HFFc6 (cell line): ENCODE results near the gene HIVEP2. TPM values are rescaled to one million over a fixed set of nuclear protein-coding genes. Genes with fewer than 3 reads are reported as not detected.

Source experiments
- DNase-seq: peaks from one replicate; pipeline ENCODE4 v3.0.0-alpha.2; 2018
- H3K27ac Mint-ChIP-seq: 2 replicates; pipeline ENCODE4 v1.8.0; 2020; ENCODE audit warnings: mild to moderate bottlenecking, mixed read lengths
- H3K27me3 Mint-ChIP-seq: 2 replicates; pipeline ENCODE4 v1.8.0; 2021; ENCODE audit warnings: mild to moderate bottlenecking, moderate library complexity, mixed read lengths; ENCODE audit not compliant: insufficient read depth
- H3K36me3 Mint-ChIP-seq: 2 replicates; pipeline ENCODE4 v1.8.0; 2021; ENCODE audit warnings: low read depth, mixed read lengths
- H3K4me1 Mint-ChIP-seq: 2 replicates; pipeline ENCODE4 v1.8.0; 2020; ENCODE audit warnings: low read depth, mixed read lengths
- H3K4me3 Mint-ChIP-seq: 2 replicates; pipeline ENCODE4 v1.8.0; 2020; ENCODE audit warnings: mild to moderate bottlenecking, moderate library complexity, mixed read lengths
- H3K9me3 Mint-ChIP-seq: 2 replicates; pipeline ENCODE4 v1.8.0; 2020; ENCODE audit warnings: mild to moderate bottlenecking, mixed read lengths
- total RNA-seq, 6 experiments: library from RNA; stranded (reverse); fragmentation: NEBNext Ultra II Directional; extraction: Animal tissue kit (Norgen Biotek cat#: 25700); gene quantifications; 2 replicates in 1 of 6; 3 replicates in 5 of 6; pipeline ENCODE4 v1.2.3, GENCODE V29; 2021
- TF ChIP-seq, protein P1 (sequence below): fragments of 200-600 bp; sonication (generic); IDR thresholded peaks from 2 replicates; pipeline ENCODE4 v1.5.0; 2021; ENCODE audit warnings: antibody characterized with exemption, mild to moderate bottlenecking

Gene HIVEP2
- total RNA-seq, 6 experiments from 2014 or later = 14.0 to 19.5 (median 17.1) TPM

DNA sequence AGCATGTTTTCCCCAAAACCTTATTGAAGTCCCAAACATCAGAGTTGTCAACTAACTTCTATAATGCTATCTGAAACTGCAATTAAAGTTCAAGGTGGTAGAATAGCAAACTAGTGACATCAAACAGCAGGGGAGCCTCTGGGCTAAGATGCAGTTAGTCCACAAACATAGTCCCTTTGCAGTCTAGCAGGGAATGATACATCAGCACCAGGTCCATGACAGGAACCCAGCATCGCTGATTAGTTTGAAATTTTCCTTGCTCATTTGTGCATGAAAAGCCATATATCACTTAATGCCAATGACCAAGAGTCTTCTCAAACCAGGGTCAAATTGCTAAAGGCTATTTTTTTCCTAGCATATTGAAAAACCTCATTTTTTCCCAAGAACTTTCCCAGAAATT lies 145.3 kb downstream of the HIVEP2 start:
- Mint-ChIP-seq H3K9me3 (no peaks in the 10 kb centered on the region), H3K27ac (no peak overlapping the region), H3K4me1 (peaks cover 68% of the 10 kb centered on the region), H3K27me3 (no peaks in the 10 kb centered on the region), H3K36me3 (peaks cover 21% of the 10 kb centered on the region), H3K4me3 (no peak overlapping the region)
- TF ChIP-seq, protein P1, sequence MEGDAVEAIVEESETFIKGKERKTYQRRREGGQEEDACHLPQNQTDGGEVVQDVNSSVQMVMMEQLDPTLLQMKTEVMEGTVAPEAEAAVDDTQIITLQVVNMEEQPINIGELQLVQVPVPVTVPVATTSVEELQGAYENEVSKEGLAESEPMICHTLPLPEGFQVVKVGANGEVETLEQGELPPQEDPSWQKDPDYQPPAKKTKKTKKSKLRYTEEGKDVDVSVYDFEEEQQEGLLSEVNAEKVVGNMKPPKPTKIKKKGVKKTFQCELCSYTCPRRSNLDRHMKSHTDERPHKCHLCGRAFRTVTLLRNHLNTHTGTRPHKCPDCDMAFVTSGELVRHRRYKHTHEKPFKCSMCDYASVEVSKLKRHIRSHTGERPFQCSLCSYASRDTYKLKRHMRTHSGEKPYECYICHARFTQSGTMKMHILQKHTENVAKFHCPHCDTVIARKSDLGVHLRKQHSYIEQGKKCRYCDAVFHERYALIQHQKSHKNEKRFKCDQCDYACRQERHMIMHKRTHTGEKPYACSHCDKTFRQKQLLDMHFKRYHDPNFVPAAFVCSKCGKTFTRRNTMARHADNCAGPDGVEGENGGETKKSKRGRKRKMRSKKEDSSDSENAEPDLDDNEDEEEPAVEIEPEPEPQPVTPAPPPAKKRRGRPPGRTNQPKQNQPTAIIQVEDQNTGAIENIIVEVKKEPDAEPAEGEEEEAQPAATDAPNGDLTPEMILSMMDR = no peak
- no peak for DNase-seq

DNA sequence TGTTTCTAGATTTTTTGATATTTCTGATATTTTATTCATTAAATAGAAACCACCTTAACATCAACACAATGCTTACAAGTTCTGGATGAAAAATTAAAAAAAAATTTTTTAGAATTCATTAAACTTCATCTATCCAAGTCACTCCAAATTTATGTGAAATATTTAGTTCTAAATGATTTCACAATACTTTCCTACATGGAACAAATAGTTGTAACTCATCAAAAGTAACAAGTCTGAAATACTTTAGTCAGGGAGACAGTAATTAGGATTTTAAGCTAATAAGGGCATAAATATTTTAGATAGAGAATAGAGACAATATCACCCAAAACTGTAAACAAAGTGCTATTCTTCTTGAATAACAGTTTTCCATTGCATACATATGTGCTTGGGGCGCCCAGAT lies 147.8 kb downstream of the HIVEP2 start:
- no peak overlapping the region for H3K27ac Mint-ChIP-seq
- TF ChIP-seq, protein P1 = no peak
- H3K9me3 Mint-ChIP-seq = no peaks in the 10 kb centered on the region
- H3K4me3 Mint-ChIP-seq = no peak overlapping the region
- H3K36me3 Mint-ChIP-seq = peaks cover 26% of the 10 kb centered on the region
- no peak for DNase-seq
- H3K27me3 Mint-ChIP-seq = no peaks in the 10 kb centered on the region
- H3K4me1 Mint-ChIP-seq = peaks cover 52% of the 10 kb centered on the region

DNA sequence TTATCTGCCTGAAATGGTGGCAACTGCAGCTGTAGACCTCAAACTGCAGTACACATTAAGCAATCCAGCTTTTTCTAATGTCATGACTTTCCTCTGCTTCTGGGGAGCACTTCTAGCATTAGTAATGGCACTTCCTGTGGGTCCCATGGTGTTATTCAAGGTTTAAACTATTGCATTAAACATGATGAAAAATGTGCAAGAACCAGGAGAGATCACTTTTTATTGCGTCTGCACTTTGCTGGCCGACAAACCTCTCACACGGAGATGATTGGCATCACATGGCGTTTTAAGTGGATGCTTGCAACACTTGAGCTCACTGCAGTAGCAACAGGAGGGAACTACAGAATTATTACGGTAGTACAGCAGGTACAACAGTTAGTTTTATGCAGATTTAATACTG lies 148.4 kb downstream of the HIVEP2 start:
- Mint-ChIP-seq H3K9me3 (no peaks in the 10 kb centered on the region), H3K36me3 (peaks cover 25% of the 10 kb centered on the region), H3K4me3 (no peak overlapping the region), H3K4me1 (peaks cover 46% of the 10 kb centered on the region), H3K27ac (no peak overlapping the region), H3K27me3 (no peaks in the 10 kb centered on the region)
- DNase-seq = no peak
- TF ChIP-seq, protein P1 = no peak

DNA sequence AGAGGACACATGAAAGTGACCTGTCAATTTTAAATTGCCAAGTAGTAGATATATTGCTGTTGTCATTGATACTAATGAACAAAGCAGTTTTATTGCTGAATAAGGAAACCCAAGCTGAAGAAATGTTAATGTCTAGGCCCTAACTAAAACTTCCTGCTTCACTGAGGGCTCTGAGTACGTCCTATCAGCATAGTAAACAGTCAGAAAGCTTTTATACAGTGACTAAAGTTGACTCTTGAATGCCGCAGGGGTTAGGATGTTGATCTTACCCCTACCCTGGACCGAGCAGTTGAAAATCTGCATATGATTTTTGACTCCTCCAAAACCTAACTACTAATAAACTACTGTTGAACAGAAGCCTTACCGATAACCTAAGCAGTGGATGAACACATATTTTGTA lies 149.0 kb downstream of the HIVEP2 start:
- TF ChIP-seq, protein P1 = no peak
- Mint-ChIP-seq H3K36me3 (peaks cover 19% of the 10 kb centered on the region), H3K4me1 (peaks cover 40% of the 10 kb centered on the region), H3K4me3 (no peak overlapping the region), H3K9me3 (no peaks in the 10 kb centered on the region), H3K27me3 (no peaks in the 10 kb centered on the region), H3K27ac (peak overlapping the region; percentile 20; the same call in 1 of the 2 replicates)
- DNase-seq = no peak

DNA sequence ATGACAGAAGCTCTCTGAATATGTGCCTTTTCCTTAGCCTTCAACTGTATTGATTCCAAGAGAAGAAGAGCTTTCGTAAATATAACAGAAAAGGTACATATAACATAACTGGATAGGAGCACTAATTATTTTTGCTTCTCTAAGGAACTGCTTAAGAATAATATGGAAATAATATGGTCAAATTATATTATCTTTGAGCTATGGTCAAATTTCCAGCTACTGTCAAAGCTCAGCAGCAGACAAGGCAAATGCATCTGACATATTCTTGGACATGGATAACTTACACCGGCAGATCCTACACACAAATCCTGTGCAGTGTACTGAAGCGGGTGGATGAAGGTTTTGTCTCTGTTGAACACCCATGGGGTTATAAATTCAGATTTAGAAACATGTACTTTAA lies 150.6 kb downstream of the HIVEP2 start:
- Mint-ChIP-seq H3K4me1 (peaks cover 24% of the 10 kb centered on the region), H3K27ac (no peak overlapping the region), H3K4me3 (no peak overlapping the region), H3K9me3 (no peaks in the 10 kb centered on the region), H3K36me3 (peaks cover 16% of the 10 kb centered on the region; the same call in 1 of the 2 replicates), H3K27me3 (no peaks in the 10 kb centered on the region)
- TF ChIP-seq, protein P1 = no peak
- DNase-seq = no peak

DNA sequence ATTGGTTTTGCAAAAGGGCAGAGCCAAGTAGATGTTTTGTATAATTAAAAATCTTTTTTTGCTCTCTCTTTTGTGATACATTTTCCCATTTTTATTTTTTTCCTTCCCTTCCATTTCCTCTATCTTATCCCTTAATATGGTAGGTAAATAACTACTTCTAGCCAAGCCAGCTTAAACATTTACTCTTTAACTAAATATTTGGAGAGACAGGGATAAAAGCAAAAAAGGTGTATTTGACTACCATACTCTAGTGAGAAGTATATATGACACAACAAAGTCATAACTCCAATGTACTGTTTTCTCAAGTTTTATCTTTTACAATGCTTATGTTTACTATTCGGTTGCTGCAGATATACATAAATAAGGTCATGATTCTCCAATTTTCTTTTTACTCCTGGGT lies 154.7 kb downstream of the HIVEP2 start:
- Mint-ChIP-seq H3K4me3 (no peak overlapping the region), H3K9me3 (no peaks in the 10 kb centered on the region), H3K27ac (no peak overlapping the region), H3K36me3 (peaks cover 12% of the 10 kb centered on the region), H3K4me1 (peaks cover 31% of the 10 kb centered on the region), H3K27me3 (no peaks in the 10 kb centered on the region)
- no peak for DNase-seq
- TF ChIP-seq, protein P1 = no peak
